CD4-positive, alpha-beta T cell treated with Interleukin-1 beta for 1 hour (primary cell): ENCODE data around the gene TPCN2.

Source experiments
- DNase-seq, 2 donors: peaks; one replicate each; pipeline ENCODE4 v3.0.0-alpha.2; 2020 to 2022

TPCN2 gene

GRCh38 chr11:69039501-69039900 is 9.2 kb upstream of the TPCN2 start:
- no peak for DNase-seq

DNA sequence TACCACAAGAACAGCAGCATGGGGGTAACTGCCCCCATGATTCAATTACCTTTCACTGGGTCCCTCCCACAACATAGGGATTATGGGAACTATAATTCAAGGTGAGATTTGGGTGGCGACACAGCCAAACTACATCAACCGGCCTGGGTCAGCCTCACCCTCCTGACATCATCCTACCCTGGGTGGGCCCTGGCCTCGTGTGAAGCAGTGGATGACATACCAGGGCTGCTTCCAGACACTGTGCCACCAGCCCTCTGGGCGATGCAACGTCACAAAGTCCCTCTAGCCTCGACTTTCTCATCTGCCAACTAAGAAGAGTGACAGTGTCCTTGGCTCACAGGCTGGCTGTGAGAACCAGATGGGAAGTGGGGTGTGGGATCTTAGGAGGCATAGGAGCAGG is 8.7 kb upstream of the TPCN2 start:
- no peak for DNase-seq

DNA sequence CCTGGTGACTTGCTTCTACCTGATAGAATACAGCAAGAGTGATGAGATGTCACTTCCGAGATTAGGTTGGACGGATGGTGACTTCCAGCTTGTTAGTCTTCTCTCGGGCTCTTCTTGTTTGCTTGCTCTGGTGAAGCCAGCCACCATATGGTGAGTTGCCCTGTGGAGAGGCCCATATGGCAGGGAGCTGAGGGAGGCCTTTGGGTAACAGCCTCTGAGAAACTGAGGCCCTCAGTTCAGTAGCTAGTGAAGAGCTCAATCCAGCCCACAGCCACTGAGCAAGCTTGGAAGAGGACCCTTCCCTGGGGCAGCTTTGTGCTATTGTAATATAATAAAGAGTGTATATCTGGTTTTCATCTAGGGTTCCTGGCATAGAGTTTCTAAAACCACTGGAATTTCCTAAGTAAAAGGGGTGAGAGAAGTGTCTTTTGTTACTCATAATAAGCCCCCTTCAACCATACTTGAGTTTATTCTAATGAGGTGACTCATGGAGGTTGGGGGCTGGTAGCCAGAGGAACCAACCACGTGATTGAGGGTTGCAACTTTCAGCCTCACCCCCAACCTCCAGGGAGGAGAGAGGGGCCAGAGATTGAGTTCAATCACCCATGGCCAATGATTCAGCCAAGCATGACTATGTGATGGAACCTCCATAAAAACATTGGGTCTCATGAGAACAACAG is 8.0 kb upstream of the TPCN2 start:
- no peak for DNase-seq

- no peak for DNase-seq
These were observed 7.2 kb upstream of the TPCN2 start for GRCh38 chr11:69041516-69041915.

GRCh38 chr11:69044111-69045013 is 4.4 kb upstream of the TPCN2 start:
- peak; percentile 13 to 26 for DNase-seq

DNA sequence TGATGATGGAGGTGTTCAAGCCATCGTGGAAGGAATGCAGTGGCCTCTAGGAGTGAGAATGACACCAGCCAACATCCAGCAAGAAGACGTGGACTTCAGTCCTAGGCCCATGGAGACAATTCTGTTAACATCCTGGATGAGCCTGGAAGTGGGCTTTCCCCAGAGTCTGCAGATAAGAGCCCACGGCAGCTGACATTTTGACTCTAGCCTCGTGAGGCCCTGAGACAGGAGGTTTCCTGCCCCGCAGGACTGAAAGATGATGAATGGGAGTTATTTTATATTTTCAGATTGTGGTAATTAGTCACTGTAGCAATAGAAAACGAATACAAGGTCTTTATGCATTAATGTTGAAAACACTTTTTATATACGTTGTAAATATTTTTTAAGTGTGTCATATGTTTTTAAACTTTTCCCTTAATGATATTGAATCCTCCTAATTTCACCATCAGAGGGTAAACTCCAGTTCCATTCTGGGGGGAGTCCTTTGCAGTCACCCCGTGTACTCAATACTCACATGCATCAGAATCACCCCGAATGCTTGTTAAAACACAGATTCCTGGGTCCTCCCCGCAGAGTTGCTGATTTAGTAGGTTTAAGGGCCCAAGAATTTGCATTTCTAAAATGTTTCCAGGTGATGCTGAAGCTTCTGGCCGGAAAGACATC is 570 bp upstream of the TPCN2 start:
- DNase-seq = no peak

- DNase-seq = peak; percentile 26 to 53
These were observed 747 bp downstream of the TPCN2 start for GRCh38 chr11:69049490-69049867.

- DNase-seq = no peak
These were observed 2.1 kb downstream of the TPCN2 start for GRCh38 chr11:69050592-69051380.

GRCh38 chr11:69051381-69052342 is 2.9 kb downstream of the TPCN2 start:
- DNase-seq = no peak

DNA sequence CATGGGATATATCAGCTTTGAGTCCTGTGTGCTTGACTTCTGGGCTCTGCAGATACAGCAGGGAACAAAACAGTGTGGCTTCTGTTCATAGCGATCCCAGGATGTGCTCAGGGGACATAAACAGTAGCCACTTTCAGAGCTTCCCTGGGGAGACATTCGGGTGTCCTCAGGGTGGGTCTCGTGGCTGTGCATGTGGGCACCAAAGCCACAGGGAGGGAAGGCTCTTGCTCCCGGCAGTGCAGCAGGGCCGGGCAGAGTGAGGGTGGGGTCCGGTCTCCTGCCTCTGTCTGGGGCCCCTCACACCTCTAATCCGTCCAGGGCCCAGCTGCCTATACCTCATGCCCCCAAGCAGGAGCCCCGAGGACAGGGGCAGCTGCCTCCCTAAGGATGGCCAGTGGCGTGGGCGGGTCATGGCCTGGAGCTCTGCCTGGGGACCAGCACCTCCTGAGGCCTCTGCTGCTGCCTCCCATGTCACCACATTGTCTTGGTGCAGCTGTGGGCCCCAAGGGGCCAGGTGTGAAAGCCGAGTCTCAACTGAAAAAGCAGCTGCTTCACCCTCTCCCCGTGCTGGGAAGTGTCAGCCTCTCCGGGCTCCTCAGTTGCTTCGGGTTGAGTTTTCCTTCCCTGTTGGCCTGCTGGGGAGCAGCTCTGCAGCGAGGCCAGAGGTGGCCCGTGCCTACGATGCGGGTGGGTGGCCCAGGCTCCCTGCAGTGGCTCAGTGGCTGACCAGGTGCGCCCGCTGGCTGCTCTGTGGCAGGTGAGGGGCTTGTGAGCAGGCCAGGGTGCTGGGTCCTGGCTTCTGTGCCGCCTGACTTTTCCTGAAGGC is 3.8 kb downstream of the TPCN2 start:
- no peak for DNase-seq

DNA sequence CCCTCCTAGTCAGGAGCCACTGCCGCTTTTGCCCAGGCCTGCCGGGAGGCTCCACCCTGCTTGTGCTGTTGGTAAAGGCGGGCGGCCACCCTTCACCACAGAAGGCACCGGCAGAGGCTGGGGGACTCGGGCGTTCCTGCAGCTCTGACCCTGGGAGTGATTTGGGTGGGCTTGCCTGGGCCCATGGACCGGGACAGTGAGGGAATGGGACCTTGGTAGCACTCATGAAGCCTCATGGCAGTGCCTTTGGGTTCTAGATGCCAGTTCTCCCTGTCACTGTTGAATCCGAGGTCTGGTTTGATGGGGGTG is 4.4 kb downstream of the TPCN2 start:
- DNase-seq = no peak

GRCh38 chr11:69053546-69054396 is 5.0 kb downstream of the TPCN2 start:
- no peak for DNase-seq

DNA sequence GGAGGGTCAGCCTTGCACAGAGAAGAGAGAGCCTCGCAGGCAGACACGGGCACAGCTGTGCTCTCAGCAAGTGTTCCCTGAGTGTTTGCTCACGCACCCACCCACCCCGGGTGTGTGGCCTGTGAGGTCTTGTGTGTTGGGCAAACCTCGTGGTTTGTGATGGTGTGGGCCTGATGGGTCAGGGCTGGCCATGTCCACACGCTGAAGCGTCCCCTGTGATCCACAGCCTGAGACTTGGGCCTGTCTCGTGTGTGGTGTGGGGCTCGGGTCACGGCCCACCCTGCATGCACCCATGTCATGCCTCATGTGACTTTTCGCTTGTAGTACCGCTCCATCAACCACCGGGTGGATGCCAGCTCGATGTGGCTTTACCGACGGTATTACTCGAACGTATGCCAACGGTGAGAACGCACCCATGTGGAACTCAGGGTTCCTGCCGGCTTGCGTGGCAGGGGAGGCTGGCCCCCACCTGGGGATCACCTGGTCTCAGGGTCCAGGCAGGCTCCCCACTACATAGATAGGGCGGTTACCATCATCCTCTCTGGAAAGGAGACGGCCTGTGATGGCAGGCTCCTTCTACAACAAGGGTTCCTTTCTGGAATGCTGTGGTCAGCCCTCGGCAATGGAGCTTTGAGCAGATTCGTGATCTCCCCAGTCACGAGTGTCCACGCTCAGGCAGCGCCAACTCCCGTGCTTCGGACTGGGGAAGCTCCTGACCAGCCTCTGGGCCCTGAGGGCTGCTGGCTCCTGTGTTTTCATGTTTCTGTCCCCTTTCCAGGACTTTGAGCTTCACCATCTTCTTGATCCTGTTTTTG is 5.9 kb downstream of the TPCN2 start:
- DNase-seq = no peak

DNA sequence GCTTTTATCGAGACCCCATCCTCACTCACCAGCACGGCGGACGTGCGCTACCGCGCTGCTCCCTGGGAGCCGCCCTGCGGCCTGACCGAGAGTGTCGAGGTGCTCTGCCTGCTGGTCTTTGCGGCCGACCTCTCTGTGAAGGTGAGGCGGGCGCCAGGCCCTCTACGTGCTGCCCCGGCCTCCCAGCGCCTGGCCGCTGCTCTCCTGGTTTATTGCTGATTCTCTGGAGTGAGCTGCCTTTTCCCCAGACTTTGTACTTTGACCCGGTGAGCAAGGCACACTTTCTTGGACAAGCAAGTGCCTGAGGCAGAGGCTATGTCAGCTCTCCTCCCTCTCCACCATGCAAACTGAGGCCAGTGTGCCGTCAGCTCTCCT is 6.5 kb downstream of the TPCN2 start:
- DNase-seq = no peak

DNA sequence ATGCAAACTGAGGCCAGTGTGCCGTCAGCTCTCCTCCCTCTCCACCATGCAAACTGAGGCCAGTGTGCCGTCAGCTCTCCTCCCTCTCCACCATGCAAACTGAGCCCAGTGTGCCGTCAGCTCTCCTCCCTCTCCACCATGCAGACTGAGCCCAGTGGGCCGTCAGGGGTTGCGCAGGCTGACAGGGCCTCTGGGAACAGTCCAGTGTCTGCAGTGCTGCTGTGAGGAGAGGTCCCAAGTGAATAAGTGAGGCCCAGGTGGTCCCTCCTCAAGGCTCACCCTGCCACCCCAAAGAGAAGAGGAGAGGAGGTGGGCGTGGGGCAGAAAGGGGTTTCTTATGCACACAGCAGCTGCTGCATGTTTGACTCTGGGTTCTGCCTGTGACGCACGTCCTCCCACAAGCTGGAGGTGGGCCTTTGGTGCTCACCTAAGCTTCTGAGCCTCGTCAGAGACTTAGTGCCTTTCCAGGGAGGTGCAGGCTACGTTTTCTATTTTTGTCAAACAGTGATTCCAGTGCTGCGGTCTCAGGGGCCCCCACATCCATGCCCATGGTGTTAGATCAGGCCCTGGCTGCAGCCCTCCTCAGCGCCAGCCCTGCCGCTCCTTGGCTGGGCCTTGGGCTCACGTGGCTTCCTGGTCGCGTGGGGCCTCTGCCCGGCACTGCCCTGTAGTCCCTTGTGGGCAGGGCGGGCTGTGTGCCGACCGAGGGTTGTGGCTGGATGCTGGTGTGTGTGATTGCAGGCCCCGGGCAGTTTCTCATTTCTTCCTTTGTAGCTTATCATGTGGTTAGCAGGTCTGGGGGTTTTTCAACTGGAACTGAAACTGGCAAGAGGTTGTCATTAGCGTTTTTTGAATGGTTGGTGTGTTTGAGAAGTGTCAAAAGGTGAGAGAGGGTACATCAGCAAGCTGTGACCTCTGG is 7.1 kb downstream of the TPCN2 start:
- DNase-seq = peak; percentile 39 to 72

DNA sequence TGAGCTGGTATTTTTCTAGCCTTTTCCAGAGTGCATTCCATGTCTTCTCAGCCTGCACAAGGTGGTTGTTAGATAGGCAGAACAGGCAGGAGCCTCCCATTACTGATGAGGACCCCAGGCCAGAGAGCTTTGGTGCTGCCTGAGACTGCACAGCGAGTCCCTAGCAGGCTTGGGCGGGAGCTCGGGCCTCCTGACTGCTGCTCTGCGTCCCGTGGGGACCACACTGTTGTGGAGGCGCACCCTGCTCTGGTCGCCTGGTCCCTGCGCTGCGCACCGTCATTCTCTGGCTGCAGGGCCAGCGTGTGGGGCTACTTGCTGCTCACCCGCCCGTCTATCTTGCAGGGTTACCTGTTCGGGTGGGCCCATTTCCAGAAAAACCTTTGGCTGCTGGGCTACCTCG is 8.5 kb downstream of the TPCN2 start:
- no peak for DNase-seq

DNA sequence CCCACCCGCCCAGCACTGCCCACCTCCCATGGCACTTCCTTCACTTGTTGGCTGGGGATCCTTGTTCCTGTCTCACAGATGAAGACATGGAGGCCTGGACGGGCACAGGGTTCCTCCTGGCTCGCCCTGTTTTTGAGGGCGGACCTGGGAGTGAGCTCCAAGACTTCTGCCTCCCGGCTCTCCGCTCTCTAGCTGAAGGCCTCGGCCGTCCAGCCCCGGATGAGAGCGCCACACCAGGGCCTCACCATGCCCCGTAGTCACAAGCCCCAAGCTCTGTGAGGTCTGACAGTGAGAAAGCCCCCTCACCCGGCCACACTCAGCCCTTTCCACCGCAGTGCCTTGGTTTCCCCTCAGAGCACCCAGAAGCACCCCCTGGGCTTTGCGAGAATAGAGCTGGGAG is 9.1 kb downstream of the TPCN2 start:
- no peak for DNase-seq
